VCaP (cell line): ENCODE measurements around the gene POLR2C.

Experiments
- H3K27ac ChIP-seq: fragments of 450-650 bp; 2 replicates; pipeline ENCODE4 v1.5.1; 2017
- TF ChIP-seq, protein P1 (sequence below): fragments of 450-650 bp; conservative IDR thresholded peaks from 2 replicates; pipeline ENCODE4 v1.5.1; 2017; ENCODE audit warnings: mild to moderate bottlenecking, moderate library complexity

Gene POLR2C

DNA sequence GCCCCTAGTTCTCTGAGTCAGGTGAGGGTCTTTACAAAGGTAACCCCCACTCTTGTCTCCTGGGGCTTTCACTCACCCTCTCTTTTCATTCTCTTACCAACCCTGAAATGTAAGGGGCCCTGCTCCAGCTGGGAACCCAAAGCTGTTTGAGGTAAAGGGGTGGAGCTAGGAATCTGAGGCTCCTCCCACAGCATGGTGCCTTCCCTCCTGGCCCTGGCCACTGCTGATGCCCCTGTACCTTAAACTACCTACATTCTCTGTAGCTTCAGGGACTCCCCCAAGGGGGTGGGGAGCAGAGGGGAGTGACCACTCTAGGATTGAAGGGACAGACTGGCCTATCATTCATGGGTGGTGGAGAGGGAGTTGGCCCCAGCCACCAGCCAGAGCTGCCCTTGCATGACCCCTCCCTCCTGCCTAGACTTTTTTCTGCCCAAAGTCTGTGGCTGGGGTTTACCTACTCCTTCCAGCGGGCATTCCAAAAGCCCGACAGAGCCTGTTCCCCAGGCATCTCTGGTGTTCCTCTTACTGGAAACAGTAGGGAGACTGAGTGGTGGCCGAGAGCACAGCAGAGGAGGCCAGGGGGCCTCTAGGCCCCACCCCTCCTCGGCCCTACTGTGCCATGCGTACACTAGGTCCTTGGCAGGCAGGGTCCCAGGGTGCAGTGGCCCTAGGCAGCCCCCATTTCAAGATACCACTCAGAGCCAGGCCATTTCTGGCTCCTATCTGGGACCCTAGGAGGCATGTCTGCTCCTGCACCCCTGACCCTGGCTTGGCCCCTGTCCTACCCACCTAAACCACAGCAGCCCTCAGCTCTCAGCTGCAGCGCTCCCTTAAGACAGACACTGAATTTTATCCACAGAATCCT lies 14.3 kb downstream of the POLR2C start:
- TF ChIP-seq, protein P1, sequence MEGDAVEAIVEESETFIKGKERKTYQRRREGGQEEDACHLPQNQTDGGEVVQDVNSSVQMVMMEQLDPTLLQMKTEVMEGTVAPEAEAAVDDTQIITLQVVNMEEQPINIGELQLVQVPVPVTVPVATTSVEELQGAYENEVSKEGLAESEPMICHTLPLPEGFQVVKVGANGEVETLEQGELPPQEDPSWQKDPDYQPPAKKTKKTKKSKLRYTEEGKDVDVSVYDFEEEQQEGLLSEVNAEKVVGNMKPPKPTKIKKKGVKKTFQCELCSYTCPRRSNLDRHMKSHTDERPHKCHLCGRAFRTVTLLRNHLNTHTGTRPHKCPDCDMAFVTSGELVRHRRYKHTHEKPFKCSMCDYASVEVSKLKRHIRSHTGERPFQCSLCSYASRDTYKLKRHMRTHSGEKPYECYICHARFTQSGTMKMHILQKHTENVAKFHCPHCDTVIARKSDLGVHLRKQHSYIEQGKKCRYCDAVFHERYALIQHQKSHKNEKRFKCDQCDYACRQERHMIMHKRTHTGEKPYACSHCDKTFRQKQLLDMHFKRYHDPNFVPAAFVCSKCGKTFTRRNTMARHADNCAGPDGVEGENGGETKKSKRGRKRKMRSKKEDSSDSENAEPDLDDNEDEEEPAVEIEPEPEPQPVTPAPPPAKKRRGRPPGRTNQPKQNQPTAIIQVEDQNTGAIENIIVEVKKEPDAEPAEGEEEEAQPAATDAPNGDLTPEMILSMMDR = no peak

DNA sequence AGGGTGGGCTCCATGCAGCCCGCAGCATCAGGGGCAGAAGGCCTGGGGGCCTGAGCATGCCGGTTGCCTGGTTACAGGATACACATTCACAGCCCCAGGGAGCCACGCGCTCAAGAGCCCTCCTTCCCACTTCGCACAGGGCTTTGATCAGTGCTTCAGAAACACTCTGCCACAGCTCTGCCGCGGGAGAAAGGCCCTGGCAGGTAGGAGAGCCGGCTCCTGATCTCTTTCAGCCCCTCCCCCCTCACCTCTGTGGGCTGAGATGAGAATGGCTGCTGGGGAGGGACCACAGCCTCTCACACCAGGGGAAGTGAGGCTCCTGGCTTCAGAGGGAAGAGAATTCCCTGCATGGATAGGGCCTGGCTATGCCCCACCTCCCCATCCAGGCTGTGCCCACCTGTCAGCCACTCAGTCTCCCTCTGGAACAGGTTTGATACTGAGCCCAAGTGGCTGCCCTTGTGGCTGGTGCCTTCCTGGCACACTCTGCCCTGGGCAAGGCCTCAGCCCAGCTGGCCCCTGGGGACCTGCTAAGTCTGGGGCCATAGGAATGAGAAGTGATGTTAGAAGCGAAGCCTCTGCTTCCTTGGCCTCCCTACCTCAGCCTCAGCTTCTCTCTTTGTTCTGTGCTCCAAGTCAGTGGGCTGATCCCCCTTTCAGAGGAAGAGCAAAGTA lies 15.2 kb downstream of the POLR2C start:
- TF ChIP-seq, protein P1 = no peak
- no peak overlapping the region for H3K27ac ChIP-seq

More for the DNA sequence above, 14.3 kb downstream of the POLR2C start:
- no peak overlapping the region for H3K27ac ChIP-seq

DNA sequence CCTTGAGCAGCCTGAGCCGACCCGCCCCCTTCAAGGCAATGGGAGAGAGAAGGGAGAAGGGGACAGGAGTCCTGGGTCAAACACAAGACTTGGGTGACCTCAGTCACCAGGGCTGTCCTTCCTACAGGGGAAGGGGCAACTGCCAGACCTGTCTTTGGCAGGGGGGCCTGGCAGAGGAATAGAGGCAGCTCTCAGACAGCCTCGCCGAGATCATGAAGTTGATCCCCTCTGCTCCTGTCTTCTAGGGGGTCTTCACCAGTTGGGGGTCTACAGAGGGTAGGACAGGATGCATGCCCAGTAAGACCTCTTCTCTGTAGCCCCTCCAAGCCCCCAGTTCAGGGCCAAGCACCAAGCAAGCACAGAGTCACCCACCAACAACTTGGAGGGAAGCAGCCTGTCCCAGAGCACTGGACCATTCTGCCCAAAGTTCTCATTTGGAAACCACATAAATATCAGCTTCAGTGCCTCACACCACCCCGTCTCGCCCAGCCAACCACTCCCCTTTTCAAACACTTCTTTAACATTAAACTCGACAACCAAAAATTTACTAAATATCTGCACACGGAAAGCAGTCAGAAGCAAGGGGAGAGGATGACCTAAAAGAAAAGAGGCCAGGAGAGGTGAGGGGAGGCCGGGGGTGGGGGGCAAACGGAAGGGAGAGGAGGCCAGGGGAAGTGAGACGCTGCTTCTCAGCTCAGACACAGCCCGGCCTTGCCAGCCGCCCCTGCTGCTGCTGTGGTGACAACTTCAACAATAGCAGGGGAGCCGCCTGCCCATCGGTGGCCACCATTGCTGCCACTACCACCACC lies 16.1 kb downstream of the POLR2C start:
- H3K27ac ChIP-seq = no peak overlapping the region
- TF ChIP-seq, protein P1 = no peak

DNA sequence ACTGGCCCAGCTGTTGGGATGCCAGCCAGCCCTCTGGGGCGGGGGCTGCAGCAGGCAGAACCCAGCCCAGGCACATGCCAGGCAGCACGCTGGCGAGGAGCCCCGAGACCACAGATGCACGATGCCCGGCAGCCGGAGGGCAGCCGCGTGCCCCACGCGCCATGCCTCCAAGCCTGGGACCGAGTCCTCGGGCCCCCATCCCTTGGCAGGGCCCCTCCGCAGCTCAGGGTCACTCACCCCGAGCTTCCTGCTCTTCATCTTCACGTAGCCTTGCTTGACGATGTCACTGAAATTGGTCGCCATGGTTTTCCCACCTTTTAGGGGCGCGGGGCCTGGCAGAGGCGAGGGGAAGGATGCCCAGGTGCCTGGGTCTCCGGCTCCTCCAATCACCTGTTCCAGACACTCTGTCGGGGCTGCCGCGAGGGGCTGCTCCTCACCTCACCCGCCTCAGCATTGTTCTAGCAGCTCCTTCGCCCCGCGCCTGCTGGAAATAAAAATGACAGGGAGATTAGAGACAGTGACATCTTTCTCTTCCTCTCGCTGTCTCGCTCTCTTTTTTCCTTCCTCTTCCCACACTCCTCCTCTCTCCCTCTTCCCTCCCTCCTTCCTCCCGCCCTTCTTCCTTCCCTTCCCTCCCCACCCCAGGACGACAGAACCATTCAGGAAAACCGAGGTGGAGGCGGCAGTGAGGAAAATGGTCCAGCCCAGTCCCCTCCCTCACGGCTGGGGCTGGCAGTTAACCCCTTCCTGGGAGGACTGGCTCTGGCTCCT lies 16.9 kb downstream of the POLR2C start:
- TF ChIP-seq, protein P1 = no peak
- H3K27ac ChIP-seq = no peak overlapping the region

DNA sequence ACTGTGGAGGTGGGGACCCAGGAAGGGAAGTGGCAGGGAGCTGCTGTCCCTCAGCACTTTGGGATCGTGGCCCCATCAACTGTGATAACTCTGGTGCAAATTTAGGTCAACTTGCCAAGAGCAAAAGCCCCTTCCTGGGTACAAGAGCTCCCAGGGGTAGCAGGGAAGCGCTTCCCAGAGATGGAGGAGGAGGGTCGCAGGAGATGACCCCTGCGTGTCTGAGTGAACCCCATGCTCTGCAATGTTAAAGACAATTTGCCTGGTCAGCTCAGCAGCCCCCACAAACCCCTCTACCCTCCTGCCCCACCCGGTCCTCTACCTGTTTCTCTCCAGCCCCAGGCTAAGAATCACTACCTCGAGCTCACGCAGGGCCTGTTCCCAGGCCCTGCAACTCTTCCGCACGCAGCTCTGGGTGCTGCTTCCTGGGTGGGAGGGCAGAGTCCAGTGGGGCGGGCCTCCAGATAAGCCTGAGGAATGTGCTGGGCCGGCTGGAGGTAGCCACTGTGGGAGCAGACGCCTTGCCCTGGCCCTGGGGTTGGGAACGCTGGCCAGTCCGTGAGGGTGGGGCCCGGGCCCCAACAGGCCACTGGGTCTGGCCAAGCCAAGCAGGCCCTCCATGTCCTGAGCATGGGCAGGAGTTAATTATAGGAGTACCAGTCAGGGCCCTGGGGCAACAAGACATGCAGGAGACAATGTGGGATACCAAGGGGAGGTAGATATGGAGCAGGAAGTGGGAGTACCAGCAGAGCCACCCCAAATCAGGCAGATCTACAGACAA lies 17.7 kb downstream of the POLR2C start:
- H3K27ac ChIP-seq = no peak overlapping the region
- TF ChIP-seq, protein P1 = no peak

DNA sequence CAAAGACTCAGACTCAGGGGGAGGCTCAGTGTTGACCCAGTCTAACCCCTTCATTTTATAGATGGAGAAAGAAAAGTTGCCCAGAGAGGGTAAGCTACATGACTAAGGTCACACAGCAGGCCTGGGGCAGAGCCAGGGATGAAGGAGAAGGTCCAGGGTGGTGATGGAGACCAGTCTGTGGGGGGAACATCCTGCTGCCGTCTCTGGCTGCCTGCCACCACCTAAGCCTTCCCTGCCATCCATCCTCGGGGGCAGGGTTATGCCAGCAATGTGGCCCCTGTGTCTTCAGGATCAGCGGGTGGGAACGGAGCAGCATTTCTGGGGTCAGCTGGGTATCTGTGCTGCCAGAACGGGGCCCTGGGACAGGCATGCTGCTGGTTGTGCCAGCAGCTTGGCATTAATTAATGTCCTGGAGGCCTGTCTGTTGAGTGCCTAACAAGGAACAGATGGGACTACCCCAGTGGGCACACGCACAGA lies 18.3 kb downstream of the POLR2C start:
- no peak overlapping the region for H3K27ac ChIP-seq
- TF ChIP-seq, protein P1 = no peak
